Posterior vena cava (tissue), 2 donors: ENCODE results near the gene DGKB. TPM values are rescaled to one million over a fixed set of nuclear protein-coding genes. Genes with fewer than 3 reads are reported as not detected.

Experiments used
- DNase-seq: peaks from one replicate; pipeline ENCODE4 v3.0.0-alpha.2; 2020; ENCODE audit warnings: low spot score
- intact Hi-C, 2 donors: fragments of 100-400 bp; cut with DNase I; formaldehyde crosslinking; loops; one replicate each; pipeline versions ENCODE4 v1.14.1 to v1.14.2; 2022 to 2023
- total RNA-seq, 2 donors: library from RNA; stranded (reverse); fragmentation: NEBNext Ultra II Directional; extraction: Animal tissue kit (Norgen Biotek cat#: 25700); gene quantifications; one replicate each; pipeline ENCODE4 v1.2.1, GENCODE V29; 2021
- donor health status: DM: yes; HTN: yes; CAD: no.
- donor health status: DM: yes; HTN: yes; CAD: no.

The DGKB gene
- total RNA-seq, 2 donors from 2014 or later = 0.32 to 1.5 TPM

DNA sequence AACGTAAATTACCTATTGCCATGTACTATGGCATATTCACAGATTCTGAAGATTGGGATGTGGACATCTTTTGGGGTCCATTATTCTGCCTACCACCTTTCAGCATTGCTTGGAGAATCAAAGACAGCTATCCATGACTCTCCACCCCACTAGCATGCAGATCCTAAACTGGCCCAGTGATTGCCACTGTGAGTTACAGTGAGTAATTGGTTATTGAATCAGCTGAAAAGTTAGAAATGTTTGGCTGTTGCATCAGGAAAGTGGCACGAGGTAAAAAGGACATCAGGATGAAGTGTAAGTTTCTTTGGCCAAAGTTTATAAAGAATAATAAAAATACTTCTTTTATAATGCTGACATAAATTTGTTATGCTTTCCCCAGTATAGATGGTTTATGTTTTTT, 764.9 kb downstream of the DGKB start:
- intact Hi-C loops = no loop called here
- DNase-seq = no peak

- intact Hi-C loops = no loop called here
These were observed 768.8 kb downstream of the DGKB start for GRCh38 chr7:14133752-14134151.

DNA sequence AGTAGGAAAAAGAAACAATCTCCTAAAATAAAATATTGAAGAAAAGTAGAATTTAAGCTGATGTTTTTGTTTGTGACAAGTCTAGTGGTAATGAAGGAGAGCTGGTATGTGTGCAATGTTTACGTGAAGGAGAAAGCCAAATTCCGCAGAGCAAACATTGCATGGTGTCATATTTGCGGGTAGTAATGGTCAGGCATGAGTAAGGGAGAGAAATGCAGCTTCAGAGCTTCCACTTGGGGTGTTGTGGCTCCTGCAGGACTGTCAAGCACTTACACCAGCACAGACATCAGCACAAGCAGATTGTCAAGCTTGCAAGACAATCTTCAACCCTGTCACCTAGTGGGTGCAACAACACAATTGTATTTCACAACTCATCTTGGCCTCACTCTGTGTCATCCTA, 776.6 kb downstream of the DGKB start:
- no peak for DNase-seq
- intact Hi-C loops = no loop called here

More at GRCh38 chr7:14133752-14134151, 768.8 kb downstream of the DGKB start:
- DNase-seq = no peak

DNA sequence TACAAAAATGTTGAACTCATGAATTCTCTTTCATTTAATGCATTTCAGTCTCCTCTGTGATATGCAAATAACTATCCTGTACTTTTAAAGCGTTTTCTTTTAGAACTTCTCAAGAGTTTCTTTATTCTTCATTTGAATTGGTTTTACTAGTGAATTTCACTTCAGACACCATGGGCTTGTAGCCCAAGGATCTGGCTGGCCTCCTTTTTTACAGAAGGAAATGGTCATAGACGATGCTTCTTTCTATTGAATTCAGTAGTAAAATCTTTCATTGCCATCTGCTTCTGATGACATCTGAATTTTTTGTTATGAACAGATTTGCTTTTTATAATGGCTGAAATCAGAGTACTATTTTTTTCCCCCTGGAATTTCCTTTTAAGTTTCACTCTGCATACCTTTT, 777.8 kb downstream of the DGKB start:
- DNase-seq = no peak
- intact Hi-C loops = no loop called here

- intact Hi-C loops = no loop called here
- DNase-seq = no peak
These were observed 778.6 kb downstream of the DGKB start for GRCh38 chr7:14123923-14124322.

GRCh38 chr7:14115701-14116100, 786.9 kb downstream of the DGKB start:
- intact Hi-C loops = no loop called here

GRCh38 chr7:14104861-14105260, 797.7 kb downstream of the DGKB start:
- DNase-seq = no peak
- intact Hi-C loops = no loop called here

More at GRCh38 chr7:14115701-14116100, 786.9 kb downstream of the DGKB start:
- DNase-seq = no peak

DNA sequence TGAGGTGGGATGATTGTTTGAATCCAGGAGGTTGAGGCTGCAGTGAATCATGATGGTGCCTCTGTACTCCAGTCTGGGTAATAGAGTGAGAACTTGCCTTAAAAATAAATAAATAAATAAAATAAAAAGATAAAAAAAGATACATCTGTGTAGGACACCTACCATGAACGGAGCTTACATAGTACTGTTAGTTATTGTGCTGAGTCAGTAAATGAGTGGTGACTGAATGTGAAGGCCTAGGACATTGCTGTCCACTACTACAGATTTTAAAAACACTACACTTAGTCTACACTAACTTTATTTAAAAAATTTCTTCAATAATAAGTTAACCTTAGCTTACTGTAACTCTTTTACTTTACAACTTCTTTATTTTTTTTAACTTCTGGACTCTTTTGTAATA, 806.4 kb downstream of the DGKB start:
- intact Hi-C loops = no loop called here
- DNase-seq = no peak

DNA sequence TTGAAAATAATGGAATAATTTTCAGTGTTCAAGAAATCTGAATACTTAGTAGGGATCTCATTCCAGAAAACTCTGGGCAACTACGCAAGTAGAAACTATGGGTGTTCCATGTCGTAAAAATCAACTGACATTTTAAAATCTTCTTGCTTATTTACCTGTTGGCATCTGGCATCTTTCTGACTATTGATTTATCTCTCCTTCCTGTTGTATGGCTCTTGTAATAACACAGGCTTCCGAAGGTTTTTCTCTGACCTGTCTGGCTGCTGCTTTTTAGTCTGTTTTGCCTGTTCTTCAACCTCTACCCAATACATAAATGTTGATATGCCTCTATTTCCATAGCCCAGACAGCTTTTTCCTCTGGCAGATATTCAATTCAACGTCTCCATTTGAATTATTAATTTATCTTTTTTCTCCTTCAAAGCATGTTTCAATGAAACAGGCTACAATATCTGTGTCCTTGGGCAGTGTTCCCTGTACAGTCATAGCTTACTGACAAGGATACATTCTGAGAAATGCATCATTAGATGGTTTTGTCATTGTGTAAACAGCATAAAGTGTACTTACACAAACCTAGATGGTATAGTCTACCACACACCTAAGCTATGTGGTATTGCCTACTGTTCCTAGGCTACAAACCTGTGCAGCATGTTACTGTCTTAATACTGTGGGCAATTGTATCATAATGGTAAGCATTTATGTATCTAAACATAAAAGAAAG, 807.2 kb downstream of the DGKB start:
- DNase-seq = no peak
- intact Hi-C loops = no loop called here
